Measurements from ENCODE around the gene HLA-C. TPM values are rescaled to one million over a fixed set of nuclear protein-coding genes. Genes with fewer than 3 reads are reported as not detected.

Gene HLA-C
- polyA plus RNA-seq, 1 experiment, result 776 TPM

GRCh38 chr6:31299947-31300346 lies 28.1 kb upstream of the HLA-C start:
- no peak overlapping the region for H3K4me3 ChIP-seq (ENCODE audit: low read depth, low read length)
- peaks cover 9% of the 10 kb centered on the region; the same call in 1 of the 2 replicates for H3K27me3 ChIP-seq (ENCODE audit: control insufficient read depth, insufficient read depth, low read length)
- POLR2A ChIA-PET, result no interaction called here
- CTCF ChIA-PET, result no interaction called here
- H3K36me3 ChIP-seq (ENCODE audit: control insufficient read depth, insufficient read depth, low read length), result no peaks in the 10 kb centered on the region
- DNase-seq (ENCODE audit: low read depth), result no peak
- no peak for TF ChIP-seq CTCF (IDR thresholded peaks at IDR 0.05; ENCODE audit: insufficient read depth, low read depth, low read length)

GRCh38 chr6:31299511-31299910 lies 27.6 kb upstream of the HLA-C start:
- CTCF ChIA-PET, result no interaction called here
- DNase-seq (ENCODE audit: low read depth), result no peak

GRCh38 chr6:31294056-31294455 lies 22.2 kb upstream of the HLA-C start:
- DNase-seq (ENCODE audit: low read depth), result no peak
- Histone ChIP-seq H3K27me3 (ENCODE audit: control insufficient read depth, insufficient read depth, low read length) (peaks cover 7% of the 10 kb centered on the region; the same call in 1 of the 2 replicates), H3K4me3 (ENCODE audit: low read depth, low read length) (no peak overlapping the region), H3K36me3 (ENCODE audit: control insufficient read depth, insufficient read depth, low read length) (no peaks in the 10 kb centered on the region)
- CTCF ChIA-PET, result interaction anchor here (1.9 kb wide), 1 partner anchor 73 kb away, joined by 9 read pairs; no protein-coding TSS in a partner anchor
- POLR2A ChIA-PET, result no interaction called here
- no peak for TF ChIP-seq CTCF (IDR thresholded peaks at IDR 0.05; ENCODE audit: insufficient read depth, low read depth, low read length)

More at GRCh38 chr6:31299511-31299910, 27.6 kb upstream of the HLA-C start:
- no peaks in the 10 kb centered on the region for H3K36me3 ChIP-seq (ENCODE audit: control insufficient read depth, insufficient read depth, low read length)
- no peak overlapping the region for H3K4me3 ChIP-seq (ENCODE audit: low read depth, low read length)
- peaks cover 12% of the 10 kb centered on the region; the same call in 1 of the 2 replicates for H3K27me3 ChIP-seq (ENCODE audit: control insufficient read depth, insufficient read depth, low read length)
- POLR2A ChIA-PET, result no interaction called here
- TF ChIP-seq CTCF (IDR thresholded peaks at IDR 0.05; ENCODE audit: insufficient read depth, low read depth, low read length), result no peak

GRCh38 chr6:31293343-31293742 lies 21.5 kb upstream of the HLA-C start:
- no peak for TF ChIP-seq CTCF (IDR thresholded peaks at IDR 0.05; ENCODE audit: insufficient read depth, low read depth, low read length)
- peaks cover 9% of the 10 kb centered on the region; the same call in 1 of the 2 replicates for H3K27me3 ChIP-seq (ENCODE audit: control insufficient read depth, insufficient read depth, low read length)
- DNase-seq (ENCODE audit: low read depth), result no peak
- H3K4me3 ChIP-seq (ENCODE audit: low read depth, low read length), result no peak overlapping the region
- ChIA-PET CTCF (no interaction called here), POLR2A (no interaction called here)
- H3K36me3 ChIP-seq (ENCODE audit: control insufficient read depth, insufficient read depth, low read length), result no peaks in the 10 kb centered on the region

GRCh38 chr6:31289788-31290187 lies 17.9 kb upstream of the HLA-C start:
- no peak for DNase-seq (ENCODE audit: low read depth)
- ChIA-PET POLR2A (no interaction called here), CTCF (no interaction called here)
- H3K36me3 ChIP-seq (ENCODE audit: control insufficient read depth, insufficient read depth, low read length), result no peaks in the 10 kb centered on the region
- no peak for TF ChIP-seq CTCF (IDR thresholded peaks at IDR 0.05; ENCODE audit: insufficient read depth, low read depth, low read length)
- H3K4me3 ChIP-seq (ENCODE audit: low read depth, low read length), result no peak overlapping the region
- H3K27me3 ChIP-seq (ENCODE audit: control insufficient read depth, insufficient read depth, low read length), result peaks cover 12% of the 10 kb centered on the region

All from BJ (cell line).